ENCODE data around the gene BRI3BP.

BRI3BP gene, protein sequence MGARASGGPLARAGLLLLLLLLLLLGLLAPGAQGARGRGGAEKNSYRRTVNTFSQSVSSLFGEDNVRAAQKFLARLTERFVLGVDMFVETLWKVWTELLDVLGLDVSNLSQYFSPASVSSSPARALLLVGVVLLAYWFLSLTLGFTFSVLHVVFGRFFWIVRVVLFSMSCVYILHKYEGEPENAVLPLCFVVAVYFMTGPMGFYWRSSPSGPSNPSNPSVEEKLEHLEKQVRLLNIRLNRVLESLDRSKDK

DNA sequence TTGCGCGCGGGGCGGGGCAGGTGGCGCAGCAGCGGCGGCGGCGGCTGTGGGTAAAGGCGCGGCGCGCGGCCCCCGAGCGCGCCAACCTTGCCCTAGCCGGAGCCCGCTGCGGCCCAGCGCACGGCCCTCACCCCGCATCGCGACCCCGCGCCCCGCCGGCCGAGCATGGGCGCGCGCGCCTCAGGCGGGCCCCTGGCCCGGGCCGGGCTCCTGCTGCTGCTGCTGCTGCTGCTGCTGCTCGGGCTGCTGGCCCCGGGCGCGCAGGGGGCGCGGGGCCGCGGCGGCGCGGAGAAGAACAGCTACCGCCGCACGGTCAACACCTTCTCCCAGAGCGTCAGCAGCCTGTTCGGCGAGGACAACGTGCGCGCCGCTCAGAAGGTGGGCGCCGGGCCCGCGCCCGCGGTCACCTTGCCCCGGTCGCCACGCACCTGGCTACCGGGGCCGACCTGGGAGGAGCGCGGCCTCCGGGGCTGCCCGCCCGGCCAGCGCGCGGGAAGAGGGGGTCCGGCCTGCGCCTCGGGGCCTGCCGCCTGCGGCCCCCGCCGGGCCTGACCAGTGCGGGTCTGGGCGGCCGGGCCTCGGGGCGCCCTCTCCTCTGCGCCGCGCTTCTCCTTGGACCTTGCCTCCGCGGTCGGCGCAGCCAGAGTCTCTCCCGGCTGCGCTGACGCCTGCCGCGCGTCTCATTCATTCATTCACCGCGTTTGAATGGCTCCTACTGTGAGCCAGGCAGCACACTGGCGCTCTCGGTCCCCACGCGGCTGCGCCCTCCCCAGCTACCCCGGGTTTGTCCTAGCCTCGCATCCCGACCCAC lies at the start of gene BRI3BP:
BRI3BP (plus strand) TSS at position 20 of the 811 bp plus-strand sequence; CDS start at position 166, 146 bp downstream.
- Histone ChIP-seq H3K27me3 (ENCODE audit: control insufficient read depth, insufficient read depth, low read length) (no peaks in the 10 kb centered on the region), H3K36me3 (ENCODE audit: control insufficient read depth, insufficient read depth, low read length) (no peaks in the 10 kb centered on the region), H3K4me3 (ENCODE audit: low read depth, low read length) (peak within 1 kb of the TSS; percentile 88), H3K9me3 (ENCODE audit: control insufficient read depth, insufficient read depth, low read length) (no peaks in the 10 kb centered on the region), H3K4me1 (ENCODE audit: control insufficient read depth, insufficient read depth, low read length) (no peaks in the 10 kb centered on the region), H3K9ac (ENCODE audit: low read depth, low read length) (peak within 1 kb of the TSS; percentile 47)

DNA sequence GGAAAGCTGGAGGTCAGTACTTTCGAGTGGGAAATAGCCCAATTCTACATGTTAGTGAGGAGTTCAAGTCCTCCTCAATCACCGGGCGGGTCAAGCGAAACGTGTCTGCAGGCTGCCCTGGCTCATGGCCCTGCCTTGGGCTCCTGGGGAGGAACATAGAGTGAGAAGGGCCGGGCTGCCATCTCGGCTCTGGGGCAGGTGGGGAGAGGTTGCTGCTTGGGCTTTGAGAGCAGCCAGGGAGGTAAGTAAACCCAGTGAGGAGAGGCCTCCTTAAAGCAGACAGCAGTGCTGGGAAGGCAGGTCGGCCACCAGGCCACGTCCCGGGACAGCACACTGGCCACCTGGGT lies 47.0 kb upstream of the BRI3BP start:
- no peak overlapping the region for H3K9ac ChIP-seq (ENCODE audit: low read depth, low read length)
- peaks cover 32% of the 10 kb centered on the region for H3K36me3 ChIP-seq (ENCODE audit: control insufficient read depth, insufficient read depth, low read length)
- H3K27me3 ChIP-seq (ENCODE audit: control insufficient read depth, insufficient read depth, low read length), result no peaks in the 10 kb centered on the region
- no peaks in the 10 kb centered on the region for H3K4me1 ChIP-seq (ENCODE audit: control insufficient read depth, insufficient read depth, low read length)
- no peaks in the 10 kb centered on the region for H3K9me3 ChIP-seq (ENCODE audit: control insufficient read depth, insufficient read depth, low read length)
- H3K4me3 ChIP-seq (ENCODE audit: low read depth, low read length), result no peak overlapping the region

DNA sequence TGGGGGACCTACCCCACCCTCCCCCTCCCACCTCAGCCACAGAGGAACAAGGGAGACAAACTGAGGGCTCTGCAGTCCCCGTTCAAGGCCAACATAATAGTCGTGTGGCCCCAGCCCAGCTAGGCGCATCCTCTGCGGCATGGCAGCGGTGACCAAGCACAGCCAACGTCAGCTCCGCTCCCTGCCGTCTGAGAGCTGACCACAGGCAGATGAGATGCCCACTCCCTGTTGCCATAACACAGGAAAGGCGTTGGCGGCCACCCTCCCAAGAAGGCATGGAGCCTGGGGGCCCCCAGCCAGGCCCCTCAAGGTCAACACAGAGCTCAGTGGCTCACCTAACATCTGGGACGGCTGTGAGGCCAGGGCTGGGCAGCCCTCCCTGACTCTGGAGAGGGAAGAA lies 46.4 kb upstream of the BRI3BP start:
- Histone ChIP-seq H3K27me3 (ENCODE audit: control insufficient read depth, insufficient read depth, low read length) (no peaks in the 10 kb centered on the region), H3K9ac (ENCODE audit: low read depth, low read length) (no peak overlapping the region), H3K36me3 (ENCODE audit: control insufficient read depth, insufficient read depth, low read length) (peaks cover 35% of the 10 kb centered on the region), H3K4me1 (ENCODE audit: control insufficient read depth, insufficient read depth, low read length) (no peaks in the 10 kb centered on the region), H3K4me3 (ENCODE audit: low read depth, low read length) (no peak overlapping the region), H3K9me3 (ENCODE audit: control insufficient read depth, insufficient read depth, low read length) (no peaks in the 10 kb centered on the region)

DNA sequence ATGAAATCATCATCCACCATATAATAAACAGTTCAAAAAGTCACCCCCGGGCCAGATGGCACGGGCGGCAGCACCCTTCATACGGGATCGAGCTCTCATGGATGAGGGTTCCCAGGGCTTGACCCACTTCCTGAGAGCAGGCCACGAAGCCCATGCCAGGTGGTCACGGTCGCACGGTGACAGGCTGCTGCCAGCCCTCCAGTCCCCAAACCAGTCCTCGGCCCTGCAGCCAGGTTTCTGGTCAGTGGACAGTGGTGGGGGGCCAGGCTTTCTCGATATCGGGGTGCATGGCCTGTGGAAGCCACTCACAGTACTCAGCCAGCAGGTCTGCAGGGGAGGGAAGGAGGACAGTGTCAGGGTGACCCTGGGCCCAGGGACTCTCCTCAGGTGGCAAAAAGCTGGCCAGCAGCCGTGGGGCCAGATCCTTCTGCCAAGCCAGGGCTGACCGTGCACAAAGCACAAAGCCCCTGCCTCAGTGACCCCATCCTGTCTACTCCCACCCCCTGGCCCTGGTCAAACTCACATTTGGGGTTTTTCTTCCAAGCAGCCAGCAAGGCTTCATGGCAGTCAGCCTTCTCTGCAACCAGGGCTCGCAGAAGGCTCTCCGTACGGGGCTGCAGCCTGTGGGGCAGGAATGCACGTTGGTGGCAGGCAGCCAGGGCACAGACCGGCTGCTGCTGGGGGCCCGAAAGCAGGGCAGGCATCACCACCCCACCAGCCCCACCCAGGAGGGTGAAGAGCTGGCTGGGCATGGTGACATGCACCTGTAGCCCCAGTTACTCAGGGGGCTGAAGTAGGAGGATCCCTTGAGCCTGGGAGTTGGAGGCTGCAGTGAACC lies 45.7 kb upstream of the BRI3BP start:
- Histone ChIP-seq H3K27me3 (ENCODE audit: control insufficient read depth, insufficient read depth, low read length) (no peaks in the 10 kb centered on the region), H3K9me3 (ENCODE audit: control insufficient read depth, insufficient read depth, low read length) (no peaks in the 10 kb centered on the region), H3K4me1 (ENCODE audit: control insufficient read depth, insufficient read depth, low read length) (no peaks in the 10 kb centered on the region), H3K4me3 (ENCODE audit: low read depth, low read length) (no peak overlapping the region), H3K9ac (ENCODE audit: low read depth, low read length) (no peak overlapping the region), H3K36me3 (ENCODE audit: control insufficient read depth, insufficient read depth, low read length) (peaks cover 42% of the 10 kb centered on the region)

DNA sequence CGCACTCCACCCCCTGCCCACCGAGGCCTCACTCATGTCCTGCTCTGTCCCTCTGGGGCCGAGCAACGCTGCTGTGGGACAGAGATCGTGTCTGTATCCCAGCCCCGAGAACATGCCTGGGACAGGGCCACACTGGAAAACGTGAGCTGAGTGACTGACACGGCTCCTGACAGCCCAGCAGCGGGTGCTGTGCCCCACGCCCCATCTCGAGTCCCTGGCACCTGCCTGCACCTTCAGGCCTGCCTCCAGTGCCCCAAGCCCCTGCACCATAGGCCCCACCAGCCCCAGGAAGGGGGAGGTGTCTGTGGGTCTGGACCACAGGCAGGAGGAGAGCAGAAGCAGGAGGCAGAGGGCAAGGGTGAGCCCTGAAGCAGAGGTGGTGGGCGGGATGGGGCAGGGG lies 44.4 kb upstream of the BRI3BP start:
- Histone ChIP-seq H3K36me3 (ENCODE audit: control insufficient read depth, insufficient read depth, low read length) (peaks cover 46% of the 10 kb centered on the region), H3K9me3 (ENCODE audit: control insufficient read depth, insufficient read depth, low read length) (no peaks in the 10 kb centered on the region), H3K4me1 (ENCODE audit: control insufficient read depth, insufficient read depth, low read length) (no peaks in the 10 kb centered on the region), H3K27me3 (ENCODE audit: control insufficient read depth, insufficient read depth, low read length) (no peaks in the 10 kb centered on the region), H3K9ac (ENCODE audit: low read depth, low read length) (no peak overlapping the region), H3K4me3 (ENCODE audit: low read depth, low read length) (no peak overlapping the region)

DNA sequence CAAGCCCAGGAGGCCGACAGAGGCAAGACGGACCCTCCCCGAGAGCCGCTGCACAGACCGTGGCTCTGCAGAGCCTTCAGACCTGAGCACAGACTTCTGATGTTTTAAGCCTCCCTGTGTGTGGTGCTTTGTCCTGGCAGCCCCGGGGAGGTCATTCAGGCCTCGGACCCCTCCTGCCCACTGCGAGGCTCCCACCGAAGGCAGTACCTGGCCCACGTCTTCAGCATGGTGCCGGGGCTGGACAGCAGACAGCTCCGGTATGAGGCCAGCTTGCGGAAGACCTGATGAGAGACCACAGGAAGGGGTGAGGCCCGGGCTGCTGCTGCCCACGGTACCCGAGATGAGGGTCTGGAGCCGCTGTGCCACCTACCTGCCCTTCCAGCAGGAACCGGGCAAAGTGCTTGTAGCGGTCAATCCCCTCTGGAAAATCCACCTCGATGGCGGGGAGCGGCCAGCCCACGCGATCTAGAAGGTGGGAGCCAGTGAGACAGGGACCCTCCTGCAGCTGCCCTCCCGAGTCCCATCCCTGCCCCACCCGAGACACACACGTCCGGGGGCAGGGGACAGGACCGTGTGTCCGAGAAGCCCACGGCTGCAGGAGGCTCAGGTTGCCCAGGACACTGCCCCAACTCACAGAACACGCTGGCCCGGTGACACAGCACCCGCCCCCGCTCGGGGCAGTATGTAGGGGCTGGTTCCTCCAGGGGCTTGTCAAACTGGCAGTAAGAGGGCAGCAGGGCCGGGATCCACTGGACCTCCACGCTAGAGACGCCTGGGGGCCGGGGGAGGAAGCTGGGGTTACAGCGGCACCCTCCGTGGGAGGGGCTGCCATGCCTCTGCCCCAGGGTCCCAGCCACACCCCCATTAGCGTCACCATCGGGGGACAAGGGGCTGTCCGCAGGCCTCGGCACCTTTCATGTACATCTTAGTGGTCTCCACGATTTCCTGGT lies 43.4 kb upstream of the BRI3BP start:
- Histone ChIP-seq H3K4me3 (ENCODE audit: low read depth, low read length) (no peak overlapping the region), H3K9me3 (ENCODE audit: control insufficient read depth, insufficient read depth, low read length) (no peaks in the 10 kb centered on the region), H3K9ac (ENCODE audit: low read depth, low read length) (no peak overlapping the region), H3K4me1 (ENCODE audit: control insufficient read depth, insufficient read depth, low read length) (no peaks in the 10 kb centered on the region), H3K27me3 (ENCODE audit: control insufficient read depth, insufficient read depth, low read length) (no peaks in the 10 kb centered on the region), H3K36me3 (ENCODE audit: control insufficient read depth, insufficient read depth, low read length) (peaks cover 52% of the 10 kb centered on the region)

DNA sequence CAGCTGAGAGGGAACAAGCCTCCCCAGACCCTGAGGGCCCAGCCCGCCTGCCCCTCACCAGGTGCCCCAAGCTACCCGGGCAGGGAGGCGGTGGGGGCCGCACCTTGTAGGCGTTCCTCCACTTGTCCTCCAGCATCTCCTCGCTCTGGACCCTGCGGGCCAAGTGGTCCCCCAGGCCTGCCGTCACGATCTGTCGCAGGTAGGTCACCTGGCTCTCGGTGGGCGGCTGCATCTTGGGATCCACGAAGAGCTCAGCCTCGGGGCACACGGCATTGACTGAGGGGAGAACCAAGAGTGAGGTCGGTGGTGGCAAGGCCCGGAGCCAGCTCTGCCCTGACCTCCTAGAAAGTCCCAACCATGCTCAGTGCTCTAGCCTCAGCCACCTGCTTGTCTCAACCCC lies 41.1 kb upstream of the BRI3BP start:
- peaks cover 64% of the 10 kb centered on the region for H3K36me3 ChIP-seq (ENCODE audit: control insufficient read depth, insufficient read depth, low read length)
- no peaks in the 10 kb centered on the region for H3K27me3 ChIP-seq (ENCODE audit: control insufficient read depth, insufficient read depth, low read length)
- no peak overlapping the region for H3K4me3 ChIP-seq (ENCODE audit: low read depth, low read length)
- H3K4me1 ChIP-seq (ENCODE audit: control insufficient read depth, insufficient read depth, low read length), result no peaks in the 10 kb centered on the region
- no peaks in the 10 kb centered on the region for H3K9me3 ChIP-seq (ENCODE audit: control insufficient read depth, insufficient read depth, low read length)
- no peak overlapping the region for H3K9ac ChIP-seq (ENCODE audit: low read depth, low read length)

GRCh38 chr12:124952801-124953200 lies 40.6 kb upstream of the BRI3BP start:
- H3K4me3 ChIP-seq (ENCODE audit: low read depth, low read length), result no peak overlapping the region
- H3K27me3 ChIP-seq (ENCODE audit: control insufficient read depth, insufficient read depth, low read length), result no peaks in the 10 kb centered on the region
- H3K9me3 ChIP-seq (ENCODE audit: control insufficient read depth, insufficient read depth, low read length), result no peaks in the 10 kb centered on the region
- H3K9ac ChIP-seq (ENCODE audit: low read depth, low read length), result no peak overlapping the region
- no peaks in the 10 kb centered on the region for H3K4me1 ChIP-seq (ENCODE audit: control insufficient read depth, insufficient read depth, low read length)
- peaks cover 60% of the 10 kb centered on the region for H3K36me3 ChIP-seq (ENCODE audit: control insufficient read depth, insufficient read depth, low read length)

DNA sequence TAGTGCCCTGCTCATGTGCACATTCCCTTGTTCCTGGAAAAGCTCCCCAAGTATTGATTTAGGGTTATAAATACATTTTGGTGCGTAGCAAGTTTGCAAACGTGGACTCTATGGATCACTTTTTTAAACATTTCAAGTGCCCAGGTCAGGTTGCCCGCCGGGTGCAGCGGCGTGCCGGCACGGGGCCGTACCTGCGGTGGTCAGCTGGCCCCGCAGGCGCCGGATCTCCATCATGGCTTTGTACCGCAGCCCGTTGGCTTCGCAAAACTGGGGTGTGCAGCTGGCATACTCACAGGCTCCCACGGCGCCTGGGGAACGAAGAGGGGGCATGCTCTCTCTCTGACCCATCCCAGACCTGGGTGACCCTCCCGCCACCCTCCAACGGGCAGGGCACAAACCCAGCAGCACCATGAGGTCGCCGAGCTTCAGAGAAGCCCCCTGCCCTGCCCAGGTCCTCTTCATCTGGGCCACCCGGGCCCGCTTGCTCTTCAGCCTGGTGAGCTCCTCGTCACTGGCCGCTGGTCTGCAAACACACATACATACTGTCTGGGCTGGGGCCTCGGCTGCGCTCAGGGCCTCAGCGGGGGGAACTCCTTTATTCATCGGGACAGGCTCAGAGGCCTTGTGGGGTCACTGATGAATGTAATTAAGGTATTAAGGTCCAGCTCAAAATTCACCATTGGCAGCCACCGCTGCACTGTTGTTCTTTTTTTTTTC lies 39.6 kb upstream of the BRI3BP start:
- Histone ChIP-seq H3K36me3 (ENCODE audit: control insufficient read depth, insufficient read depth, low read length) (peaks cover 63% of the 10 kb centered on the region), H3K27me3 (ENCODE audit: control insufficient read depth, insufficient read depth, low read length) (no peaks in the 10 kb centered on the region), H3K4me1 (ENCODE audit: control insufficient read depth, insufficient read depth, low read length) (no peaks in the 10 kb centered on the region), H3K9me3 (ENCODE audit: control insufficient read depth, insufficient read depth, low read length) (no peaks in the 10 kb centered on the region), H3K4me3 (ENCODE audit: low read depth, low read length) (no peak overlapping the region), H3K9ac (ENCODE audit: low read depth, low read length) (no peak overlapping the region)

- Histone ChIP-seq H3K27me3 (ENCODE audit: control insufficient read depth, insufficient read depth, low read length) (no peaks in the 10 kb centered on the region), H3K36me3 (ENCODE audit: control insufficient read depth, insufficient read depth, low read length) (peaks cover 58% of the 10 kb centered on the region), H3K9ac (ENCODE audit: low read depth, low read length) (no peak overlapping the region), H3K4me3 (ENCODE audit: low read depth, low read length) (no peak overlapping the region), H3K4me1 (ENCODE audit: control insufficient read depth, insufficient read depth, low read length) (no peaks in the 10 kb centered on the region), H3K9me3 (ENCODE audit: control insufficient read depth, insufficient read depth, low read length) (no peaks in the 10 kb centered on the region)
These were observed 38.7 kb upstream of the BRI3BP start for GRCh38 chr12:124954771-124955170.

All from iPS-15b (cell line).